ENCODE results near the gene LILRB2.
"Not testable (repeated sequence)": the region's sequence is repeated elsewhere in the genome, so short reads cannot be mapped to it uniquely, and the experiment has no call there.

Gene LILRB2

DNA sequence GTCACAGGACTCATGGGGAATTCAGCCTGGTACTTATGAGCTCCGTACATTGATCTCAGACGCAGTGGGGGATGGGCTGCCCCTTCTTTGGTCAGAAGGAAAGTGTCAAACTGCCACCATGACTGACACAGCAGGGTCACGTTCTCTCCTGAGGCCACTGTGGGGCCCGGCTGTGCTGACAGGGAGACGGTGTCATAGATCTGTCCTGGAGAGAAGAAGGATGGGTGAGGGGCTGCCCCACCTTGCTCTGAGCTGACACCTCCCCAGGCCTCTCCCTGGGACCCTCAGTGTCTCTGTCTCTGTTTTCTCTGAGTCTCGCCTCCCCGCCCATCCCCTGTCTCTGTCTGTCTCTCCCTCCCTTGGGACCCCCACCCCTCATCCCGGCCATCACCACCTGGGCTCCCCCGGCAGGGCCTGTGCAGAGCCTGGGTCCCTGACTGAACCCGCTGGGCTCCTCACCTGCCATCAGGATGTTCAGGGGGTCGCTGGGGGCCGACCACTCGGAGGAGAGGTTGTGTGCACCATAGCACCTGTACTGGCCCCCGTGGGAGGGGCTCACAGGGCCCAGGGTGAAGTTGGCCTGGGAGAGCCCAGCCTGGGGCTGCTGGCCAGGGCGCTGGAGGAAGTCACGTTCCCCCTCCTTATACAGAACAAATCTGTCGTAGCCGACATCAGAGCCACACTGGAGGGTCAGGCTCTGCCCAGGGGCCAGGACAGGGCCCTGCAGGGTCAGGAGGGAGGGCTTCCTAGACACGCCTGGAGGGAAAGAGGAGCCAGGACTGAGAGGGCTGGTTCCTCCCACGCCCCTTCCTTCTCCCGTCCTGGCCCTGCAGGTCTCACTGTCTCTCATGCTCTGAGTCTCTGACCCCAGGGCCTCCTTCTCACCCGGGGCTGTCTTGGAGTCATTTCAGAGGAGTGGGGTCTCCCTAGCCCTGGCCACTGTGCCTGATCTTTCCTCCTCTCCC lies 40.3 kb downstream of the LILRB2 start:
- DNase-seq (ENCODE audit: low read depth); H3K4me3 ChIP-seq (ENCODE audit: low read depth, low read length); in situ Hi-C loops (cut with HindIII; ENCODE audit: low sequenced_read_pairs): not testable (repeated sequence)

DNA sequence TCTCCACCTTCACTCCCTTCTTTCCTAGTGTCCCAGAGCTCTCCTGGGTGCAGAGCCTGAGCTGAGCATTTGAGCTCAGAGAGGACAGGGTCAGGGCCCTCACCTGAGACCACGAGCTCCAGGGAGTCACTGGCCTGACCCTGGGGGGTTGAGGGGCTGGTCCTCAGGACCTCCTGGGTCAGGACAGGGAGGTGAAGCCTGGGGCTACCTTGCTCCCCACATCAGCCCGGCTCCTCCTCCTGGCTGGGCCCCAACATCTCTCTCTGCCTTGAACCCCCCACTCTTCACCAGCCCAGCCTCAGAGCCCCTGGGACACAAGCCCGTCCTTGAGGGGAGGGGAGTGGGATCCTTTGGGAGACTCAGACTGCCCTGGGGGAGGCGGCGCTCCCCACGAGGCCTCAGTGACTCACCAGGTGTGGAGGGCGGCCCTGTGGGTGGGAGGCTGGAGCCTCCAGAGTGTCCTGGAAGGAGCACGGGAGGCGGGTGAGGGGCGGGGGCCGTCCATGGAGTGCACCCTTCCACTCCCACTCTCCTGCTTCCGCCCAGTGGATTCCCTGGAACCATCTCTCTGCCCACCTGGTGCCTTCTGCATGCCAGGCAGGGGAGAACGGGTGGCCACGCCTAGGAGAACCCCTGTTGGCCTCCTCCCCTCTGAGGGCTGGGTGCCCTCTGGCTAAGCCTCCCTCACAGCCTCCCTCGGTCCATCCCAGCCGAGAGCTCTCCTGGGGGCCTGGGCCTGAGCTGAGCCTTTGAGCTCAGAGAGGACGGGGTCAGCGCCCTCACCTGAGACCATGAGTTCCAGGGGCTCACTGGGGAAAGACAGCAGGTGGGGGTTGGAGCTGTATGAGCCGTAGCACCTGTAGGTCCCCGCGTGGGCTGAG lies 41.2 kb downstream of the LILRB2 start:
- DNase-seq (ENCODE audit: low read depth); in situ Hi-C loops (cut with HindIII; ENCODE audit: low sequenced_read_pairs); H3K4me3 ChIP-seq (ENCODE audit: low read depth, low read length): not testable (repeated sequence)

DNA sequence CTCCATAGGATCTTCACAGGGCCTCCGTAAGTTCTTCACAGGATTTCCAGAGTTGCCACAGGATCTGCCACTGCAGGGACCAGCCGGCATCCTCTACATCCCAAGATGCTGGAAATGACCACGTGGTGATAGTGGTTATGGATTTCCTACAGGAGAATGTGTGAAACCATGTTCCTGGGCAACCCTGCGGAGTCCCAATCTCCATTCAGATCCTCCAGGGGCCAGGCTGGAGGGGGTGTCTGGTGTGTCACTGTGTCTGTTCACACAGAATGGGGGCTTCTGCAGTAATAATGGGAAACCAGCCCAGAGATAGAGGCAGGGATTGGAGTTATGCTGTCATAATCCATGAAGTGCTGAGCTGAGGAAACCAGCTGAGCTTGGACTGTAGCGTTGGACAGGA lies 47.0 kb downstream of the LILRB2 start:
- in situ Hi-C loops (cut with HindIII; ENCODE audit: low sequenced_read_pairs): no loop called here
- no peak for DNase-seq (ENCODE audit: low read depth)
- TF ChIP-seq, protein P1, sequence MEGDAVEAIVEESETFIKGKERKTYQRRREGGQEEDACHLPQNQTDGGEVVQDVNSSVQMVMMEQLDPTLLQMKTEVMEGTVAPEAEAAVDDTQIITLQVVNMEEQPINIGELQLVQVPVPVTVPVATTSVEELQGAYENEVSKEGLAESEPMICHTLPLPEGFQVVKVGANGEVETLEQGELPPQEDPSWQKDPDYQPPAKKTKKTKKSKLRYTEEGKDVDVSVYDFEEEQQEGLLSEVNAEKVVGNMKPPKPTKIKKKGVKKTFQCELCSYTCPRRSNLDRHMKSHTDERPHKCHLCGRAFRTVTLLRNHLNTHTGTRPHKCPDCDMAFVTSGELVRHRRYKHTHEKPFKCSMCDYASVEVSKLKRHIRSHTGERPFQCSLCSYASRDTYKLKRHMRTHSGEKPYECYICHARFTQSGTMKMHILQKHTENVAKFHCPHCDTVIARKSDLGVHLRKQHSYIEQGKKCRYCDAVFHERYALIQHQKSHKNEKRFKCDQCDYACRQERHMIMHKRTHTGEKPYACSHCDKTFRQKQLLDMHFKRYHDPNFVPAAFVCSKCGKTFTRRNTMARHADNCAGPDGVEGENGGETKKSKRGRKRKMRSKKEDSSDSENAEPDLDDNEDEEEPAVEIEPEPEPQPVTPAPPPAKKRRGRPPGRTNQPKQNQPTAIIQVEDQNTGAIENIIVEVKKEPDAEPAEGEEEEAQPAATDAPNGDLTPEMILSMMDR (IDR thresholded peaks at IDR 0.05; ENCODE audit: low read depth, low read length, missing control alignments): no peak
- H3K4me3 ChIP-seq (ENCODE audit: low read depth, low read length): no peak overlapping the region

DNA sequence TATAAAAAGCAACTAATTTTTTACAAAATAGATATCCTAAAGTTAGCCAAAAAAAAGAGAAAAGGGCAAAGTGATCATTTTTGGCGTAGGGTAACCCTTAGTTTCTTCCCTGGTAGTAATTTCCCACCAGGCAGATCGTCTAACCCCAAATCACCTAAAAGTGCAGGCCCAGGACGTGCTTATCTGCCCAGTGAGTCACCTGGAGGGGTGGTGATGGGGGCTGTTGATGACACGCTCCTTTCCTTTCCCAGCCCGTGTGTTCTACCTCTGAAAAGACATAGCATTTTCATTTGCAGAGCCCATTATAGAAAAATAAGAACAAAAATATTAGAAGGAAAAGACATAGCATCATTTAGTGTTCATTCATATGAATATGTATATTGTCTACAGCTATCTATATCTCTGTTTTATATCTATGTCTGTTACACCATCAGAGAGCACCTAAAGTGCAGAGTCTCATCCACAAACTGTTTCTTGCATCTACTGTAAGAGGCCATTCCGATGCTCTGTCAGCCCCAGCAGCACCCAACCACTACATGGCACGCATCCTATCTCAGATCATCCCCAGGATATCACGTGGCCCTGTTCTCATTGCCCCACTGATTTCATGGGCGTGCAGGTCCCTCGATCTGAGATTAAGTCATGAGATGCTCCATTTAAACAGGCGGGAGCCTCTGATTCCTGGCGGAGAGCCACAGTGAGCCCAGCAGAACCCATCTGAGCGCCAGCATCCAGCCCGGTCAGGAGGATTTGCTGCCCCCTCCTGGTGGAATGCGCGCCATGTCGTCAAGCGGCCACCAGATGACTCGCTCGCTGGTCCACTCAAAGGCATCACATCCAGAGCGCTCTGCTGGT lies 49.6 kb downstream of the LILRB2 start:
- in situ Hi-C loops (cut with HindIII; ENCODE audit: low sequenced_read_pairs): no loop called here
- H3K4me3 ChIP-seq (ENCODE audit: low read depth, low read length): no peak overlapping the region
- peak; percentile 43 for DNase-seq (ENCODE audit: low read depth)
- TF ChIP-seq, protein P1 (IDR thresholded peaks at IDR 0.05; ENCODE audit: low read depth, low read length, missing control alignments): peak; percentile 89

DNA sequence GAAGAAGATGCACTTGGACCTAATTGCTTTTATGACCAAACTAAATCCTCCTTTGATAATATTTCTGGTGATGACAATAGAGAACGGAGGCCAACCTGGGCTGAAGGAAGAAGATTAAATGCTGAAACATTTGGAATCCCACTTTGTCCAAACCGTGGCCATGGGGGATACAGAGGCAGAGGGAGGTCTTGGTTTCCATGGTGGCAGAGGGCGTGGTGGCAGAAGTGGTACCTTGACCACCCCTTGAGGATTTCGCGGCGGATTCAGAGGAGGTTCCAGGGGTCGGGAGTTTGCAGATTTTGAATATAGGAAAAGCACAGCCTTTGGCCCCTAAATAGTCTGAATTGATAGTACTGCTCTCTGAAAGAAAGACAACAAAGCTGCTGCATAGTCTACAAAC lies 50.9 kb downstream of the LILRB2 start:
- TF ChIP-seq, protein P1 (IDR thresholded peaks at IDR 0.05; ENCODE audit: low read depth, low read length, missing control alignments): no peak
- in situ Hi-C loops (cut with HindIII; ENCODE audit: low sequenced_read_pairs): no loop called here
- H3K4me3 ChIP-seq (ENCODE audit: low read depth, low read length): no peak overlapping the region
- DNase-seq (ENCODE audit: low read depth): no peak

DNA sequence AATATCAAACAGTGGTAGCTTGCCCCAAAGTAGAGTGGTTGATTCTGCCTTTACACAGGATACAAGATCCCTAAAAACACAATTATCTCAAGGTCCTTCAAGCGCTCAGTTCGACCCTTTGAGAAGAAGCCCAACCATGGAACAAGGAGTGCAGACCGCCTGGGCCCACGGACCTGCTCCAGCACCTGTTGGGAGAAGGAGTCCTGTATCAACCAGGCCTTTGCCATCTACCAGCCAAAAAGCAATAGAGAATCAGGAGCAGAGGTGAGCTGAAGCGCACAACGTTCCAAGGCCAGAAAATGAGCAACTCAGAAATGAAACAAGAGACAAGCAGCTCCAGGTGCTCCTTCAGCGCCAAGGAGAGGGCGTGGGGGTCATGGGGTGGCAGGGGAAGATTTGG lies 51.8 kb downstream of the LILRB2 start:
- TF ChIP-seq, protein P1 (IDR thresholded peaks at IDR 0.05; ENCODE audit: low read depth, low read length, missing control alignments): no peak
- no peak for DNase-seq (ENCODE audit: low read depth)
- H3K4me3 ChIP-seq (ENCODE audit: low read depth, low read length): no peak overlapping the region
- in situ Hi-C loops (cut with HindIII; ENCODE audit: low sequenced_read_pairs): no loop called here

DNA sequence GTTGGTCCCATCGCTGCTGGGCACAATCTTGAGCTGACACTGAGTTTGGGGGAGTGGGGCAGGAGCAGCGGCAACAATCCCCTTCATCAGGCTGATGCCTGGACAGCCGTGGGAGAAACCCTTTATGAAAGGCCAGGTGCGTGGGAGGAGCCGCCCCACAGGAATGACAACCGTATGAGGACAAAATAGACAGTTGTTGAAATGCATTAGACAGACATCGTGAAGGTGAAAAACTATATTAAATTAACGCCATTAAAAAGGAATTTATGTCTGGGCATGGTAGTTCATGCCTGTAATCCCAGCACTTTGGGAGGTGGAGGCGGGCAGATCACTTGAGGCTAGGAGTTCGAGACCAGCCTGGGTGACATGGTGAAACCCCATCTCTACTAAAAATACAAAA lies 56.3 kb downstream of the LILRB2 start:
- H3K4me3 ChIP-seq (ENCODE audit: low read depth, low read length); DNase-seq (ENCODE audit: low read depth); in situ Hi-C loops (cut with HindIII; ENCODE audit: low sequenced_read_pairs): not testable (repeated sequence)

DNA sequence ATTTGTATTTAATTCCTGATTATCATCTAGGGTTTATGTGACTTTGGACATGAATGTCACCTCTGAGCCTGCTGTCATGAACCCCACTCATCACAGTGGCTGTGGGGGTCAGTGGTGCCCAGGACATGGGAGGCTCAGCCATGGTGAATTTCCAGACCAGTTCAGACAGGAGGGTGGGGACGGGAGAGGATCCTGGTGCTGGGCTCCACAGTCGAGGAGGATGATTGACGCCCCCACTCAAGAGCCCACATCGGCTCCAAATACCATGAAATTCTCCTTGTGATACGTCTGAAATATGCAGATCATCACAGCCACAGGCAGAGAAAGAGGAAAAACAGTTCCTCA lies 57.0 kb downstream of the LILRB2 start:
- DNase-seq (ENCODE audit: low read depth); H3K4me3 ChIP-seq (ENCODE audit: low read depth, low read length); in situ Hi-C loops (cut with HindIII; ENCODE audit: low sequenced_read_pairs): not testable (repeated sequence)

Data from astrocyte of the cerebellum (primary cell).